Esophagus mucosa (tissue), 1 donor: ENCODE data around the gene TOGARAM2. TPM values are rescaled to one million over a fixed set of nuclear protein-coding genes. Genes with fewer than 3 reads are reported as not detected.
"Not testable (repeated sequence)": the region's sequence is repeated elsewhere in the genome, so short reads cannot be mapped to it uniquely, and the experiment has no call there.

ENCODE experiments used
- ATAC-seq: fragments of 200-7000 bp; cut with Tn5 transposase; one replicate; pipeline ENCODE4 v1.9.1; 2020
- total RNA-seq: library from RNA; stranded (reverse); gene quantifications from one replicate; pipeline ENCODE4 v1.2.4, GENCODE V29; 2023
- donor health status: DM: yes; HTN: yes; CAD: no.

The TOGARAM2 gene
- total RNA-seq, 1 donor from 2014 or later, result 0.16 TPM

DNA sequence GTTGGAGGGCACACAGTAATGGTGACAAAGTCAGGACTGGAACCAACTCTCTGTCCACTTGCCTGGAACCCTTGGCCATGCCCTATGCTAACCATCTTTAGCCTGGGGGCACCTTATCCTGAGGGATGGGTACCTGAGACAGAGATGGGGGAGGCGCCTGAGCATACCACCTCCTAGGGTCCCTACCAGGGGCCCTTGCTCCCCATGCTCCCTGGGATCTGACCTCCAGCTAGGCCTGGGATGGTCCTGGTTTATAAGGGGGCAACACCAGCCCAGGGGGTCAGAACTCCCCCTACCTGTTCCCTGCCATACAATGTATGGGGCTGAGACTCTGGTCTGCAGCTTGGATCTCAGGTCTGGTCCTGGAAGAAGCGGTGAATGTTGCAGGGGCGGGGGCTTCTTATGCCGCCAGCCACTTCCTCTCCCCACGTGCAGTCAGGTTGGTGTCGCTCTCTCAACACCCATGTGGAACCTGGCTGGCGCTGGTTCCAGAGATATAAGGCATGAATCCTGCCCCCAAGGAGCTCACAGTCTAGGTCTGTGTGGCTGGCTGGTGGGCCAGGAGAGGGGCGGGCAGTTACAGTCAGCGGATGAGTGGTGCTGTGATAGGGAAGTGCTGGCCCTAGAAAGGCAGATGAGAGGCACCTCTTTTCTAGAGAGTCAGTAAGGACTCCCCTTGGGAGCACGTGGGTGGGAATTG lies 3.8 kb upstream of the TOGARAM2 start:
- ATAC-seq, result no peak

- not testable (repeated sequence) for ATAC-seq
Observed at GRCh38 chr2:28978001-28978400, 3.1 kb upstream of the TOGARAM2 start.

DNA sequence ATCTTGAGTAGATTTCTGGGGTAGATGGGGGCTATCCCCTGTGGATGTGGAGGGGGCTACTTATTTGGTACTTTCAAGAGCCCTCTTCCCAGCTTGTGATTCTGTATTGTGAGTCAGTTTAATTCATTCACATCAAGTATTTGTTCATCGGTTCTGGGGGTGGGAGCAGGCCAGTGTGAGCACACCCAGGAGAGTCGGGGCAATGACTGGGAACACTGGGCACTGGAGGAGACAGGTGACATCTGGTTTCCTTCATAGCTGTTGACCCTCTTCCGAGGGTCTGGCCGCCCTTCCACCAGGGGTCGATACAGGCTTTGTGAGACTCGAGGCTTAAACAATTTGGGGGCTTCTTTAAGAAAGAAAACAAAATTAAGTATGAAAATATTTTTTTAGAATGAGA lies 2.5 kb upstream of the TOGARAM2 start:
- ATAC-seq, result no peak

DNA sequence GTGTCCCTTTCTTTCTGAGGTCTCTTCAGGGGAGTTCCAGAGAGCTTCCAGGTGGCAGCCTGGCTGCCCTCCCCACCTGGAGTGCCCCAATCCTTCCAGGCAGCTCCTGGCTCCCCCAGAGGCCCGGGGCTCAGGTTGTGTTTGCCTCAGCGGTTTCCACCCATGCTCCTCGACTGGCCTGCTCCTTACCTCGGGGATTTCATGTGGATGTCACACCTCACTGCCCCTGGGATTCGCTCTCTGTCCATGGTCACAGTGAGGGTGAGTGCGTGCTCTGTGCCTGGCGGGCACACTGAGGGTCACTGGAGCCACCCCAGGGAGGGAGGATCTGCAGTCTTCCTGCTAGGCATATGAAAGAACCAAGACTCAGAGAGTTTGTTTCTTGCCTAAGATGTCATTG lies 2.1 kb upstream of the TOGARAM2 start:
- ATAC-seq, result no peak

DNA sequence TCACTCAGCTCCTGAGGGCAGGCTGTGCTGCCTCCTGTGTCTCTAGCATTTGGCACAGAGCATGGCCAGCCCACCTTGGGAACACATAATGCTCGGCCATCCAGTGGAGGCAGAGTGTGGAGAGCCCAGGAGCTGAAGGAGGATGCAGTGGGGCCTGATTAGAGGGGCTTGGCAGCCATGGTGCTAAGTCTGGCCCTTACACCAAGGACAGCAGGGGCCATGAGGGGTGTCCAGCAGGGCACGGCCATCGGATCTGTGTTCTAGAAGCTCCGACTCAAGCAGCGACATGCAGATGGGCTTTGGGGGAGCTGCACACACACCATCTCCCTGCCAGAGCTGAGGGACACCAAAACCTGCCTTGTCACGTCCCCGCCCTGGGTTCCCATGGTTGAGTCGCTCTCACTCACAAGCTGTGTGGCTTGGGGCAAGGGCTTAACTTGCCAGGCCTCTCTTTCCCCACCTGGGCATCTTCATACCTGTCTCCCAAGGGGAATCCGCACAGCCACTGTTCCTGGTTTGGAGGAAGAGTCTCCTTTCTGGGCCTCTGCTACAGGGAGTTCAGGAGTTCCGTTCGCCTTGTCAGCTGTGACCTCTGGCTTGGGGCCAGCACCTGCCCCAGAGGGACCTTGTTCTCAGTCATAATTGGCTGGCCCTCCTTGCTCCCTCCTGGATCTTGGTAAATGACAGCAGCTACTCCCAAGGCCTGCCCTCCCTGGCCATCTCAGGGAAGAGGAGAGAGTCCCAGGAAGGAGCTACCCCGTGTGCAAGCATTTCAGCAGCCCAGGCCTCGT lies 1.3 kb upstream of the TOGARAM2 start:
- ATAC-seq, result no peak

GRCh38 chr2:28980368-28981015 lies 606 bp upstream of the TOGARAM2 start:
- no peak for ATAC-seq

DNA sequence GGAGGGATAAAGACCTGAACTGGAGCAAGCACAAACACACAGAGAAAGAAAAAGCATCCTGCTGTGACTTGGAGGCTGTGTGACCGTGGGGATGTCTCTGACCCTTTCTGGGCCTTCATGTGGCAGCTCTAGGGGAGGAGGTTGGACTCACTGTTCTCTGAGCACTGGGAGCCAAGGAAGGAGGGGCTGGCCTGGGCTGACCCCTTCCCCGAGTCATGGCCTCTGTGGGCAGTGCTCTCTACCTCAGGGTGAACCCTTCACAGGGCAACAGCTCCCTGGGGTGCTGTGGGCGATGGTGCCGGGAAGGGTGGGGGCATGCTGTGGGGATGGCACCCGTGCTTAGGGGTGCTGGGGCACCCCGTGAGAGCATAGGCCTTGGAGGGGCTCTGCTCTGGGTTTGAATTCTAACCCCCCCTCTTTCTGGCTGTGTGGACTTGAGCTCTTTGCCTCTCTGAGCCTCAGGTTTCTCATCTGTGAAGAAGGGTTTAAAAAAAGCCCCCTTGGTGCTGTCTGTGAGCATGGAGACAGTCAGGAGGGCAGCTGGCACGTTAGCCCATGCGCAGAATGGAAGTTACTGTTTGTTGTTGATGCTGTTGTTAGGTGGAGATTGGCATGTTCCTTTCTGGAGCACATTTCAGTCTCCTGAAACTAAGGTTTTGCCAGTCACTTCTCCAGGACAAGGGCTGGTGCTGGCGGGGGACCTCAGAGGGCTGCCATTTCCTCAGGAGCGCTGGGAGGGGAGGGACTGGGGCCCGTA lies 700 bp downstream of the TOGARAM2 start:
- no peak for ATAC-seq

GRCh38 chr2:28982381-28982950 lies 1.4 kb downstream of the TOGARAM2 start:
- ATAC-seq, result no peak

- no peak for ATAC-seq
Observed at GRCh38 chr2:28986429-28986828, 5.3 kb downstream of the TOGARAM2 start.

DNA sequence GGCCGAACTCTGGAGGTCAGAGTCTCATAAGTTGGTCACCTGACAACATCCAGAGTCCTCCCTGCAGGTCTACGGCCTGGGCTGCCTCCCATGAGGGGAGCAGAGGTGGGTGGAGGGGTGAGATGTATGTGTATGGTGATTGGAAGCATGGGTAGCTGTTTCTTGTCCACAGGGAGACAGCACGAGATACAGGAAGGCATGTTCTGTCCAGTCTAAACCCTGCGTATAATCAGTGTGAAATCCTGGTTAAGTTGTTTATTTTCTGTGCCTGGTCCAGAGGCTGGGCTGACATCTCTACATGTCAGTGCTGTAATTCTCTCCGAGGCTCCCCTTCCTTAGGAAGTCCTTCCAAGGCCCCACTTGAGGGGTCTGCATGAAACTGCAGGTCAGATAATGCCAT lies 8.9 kb downstream of the TOGARAM2 start:
- ATAC-seq, result no peak

DNA sequence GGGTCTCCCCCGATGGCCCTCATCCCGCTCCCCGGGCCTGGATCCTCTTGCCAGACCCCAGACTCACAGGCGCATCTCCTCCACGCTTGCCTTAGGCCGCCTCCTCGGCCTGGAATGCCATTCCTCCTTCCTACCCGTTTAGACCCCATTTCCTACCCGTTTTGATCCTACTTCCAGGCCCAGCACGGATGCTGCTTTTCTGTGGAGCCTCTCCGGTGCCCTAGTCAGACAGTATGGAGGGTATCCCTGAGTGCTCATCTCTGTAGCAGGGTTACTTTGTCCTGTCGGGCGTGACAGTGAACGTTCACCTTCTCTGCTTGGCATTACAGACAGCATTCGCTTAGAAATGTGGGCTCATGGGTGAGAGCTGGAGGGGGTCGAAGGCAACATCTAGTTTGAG lies 9.3 kb downstream of the TOGARAM2 start:
- no peak for ATAC-seq

GRCh38 chr2:28991021-28991420 lies 9.9 kb downstream of the TOGARAM2 start:
- no peak for ATAC-seq

GRCh38 chr2:28991460-28991859 lies 10.4 kb downstream of the TOGARAM2 start:
- no peak for ATAC-seq

DNA sequence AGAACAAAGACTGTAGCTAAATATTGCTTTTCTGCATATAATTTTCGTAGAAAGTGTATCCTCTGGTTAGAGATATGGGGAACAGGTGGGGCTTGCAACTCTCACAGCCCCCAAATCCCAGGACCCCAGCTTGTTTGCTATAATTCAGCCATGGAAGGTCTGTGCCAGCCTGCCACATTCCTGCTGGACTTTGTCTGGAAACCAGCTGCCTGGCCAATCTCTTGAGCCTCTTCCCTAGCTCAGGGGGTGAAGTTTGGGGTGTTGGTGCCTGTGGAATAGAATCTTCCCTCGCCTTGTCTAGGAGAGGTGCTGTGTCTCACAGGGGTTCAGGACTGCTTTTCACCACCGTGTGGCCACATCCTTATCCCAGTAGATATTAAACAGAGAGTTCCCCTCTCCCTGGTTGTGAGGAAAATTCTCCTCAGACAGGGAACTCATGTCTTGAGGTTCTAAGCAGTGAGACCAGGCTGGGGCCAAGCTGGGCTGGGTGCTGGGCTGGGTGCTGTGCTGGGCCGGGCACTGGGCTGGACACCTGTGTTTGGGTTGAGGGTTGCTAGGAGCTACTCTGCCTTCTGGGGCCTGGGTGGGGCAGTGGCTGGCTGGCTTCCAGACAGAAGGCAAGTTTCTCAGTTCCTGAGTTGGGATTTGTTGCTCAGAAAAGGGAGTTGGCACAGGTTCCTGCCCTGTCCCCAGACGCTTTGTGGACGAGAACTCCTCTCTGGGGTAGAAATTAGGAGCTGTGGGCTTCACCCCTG lies 12.3 kb downstream of the TOGARAM2 start:
- ATAC-seq, result peak; percentile 58

- no peak for ATAC-seq
Observed at GRCh38 chr2:28994074-28994473, 13.0 kb downstream of the TOGARAM2 start.

- ATAC-seq, result no peak
Observed at GRCh38 chr2:28994679-28995078, 13.6 kb downstream of the TOGARAM2 start.

GRCh38 chr2:28995765-28996750 lies 15.0 kb downstream of the TOGARAM2 start:
- no peak for ATAC-seq

- ATAC-seq, result no peak
Observed at GRCh38 chr2:28997237-28997846, 16.2 kb downstream of the TOGARAM2 start.

DNA sequence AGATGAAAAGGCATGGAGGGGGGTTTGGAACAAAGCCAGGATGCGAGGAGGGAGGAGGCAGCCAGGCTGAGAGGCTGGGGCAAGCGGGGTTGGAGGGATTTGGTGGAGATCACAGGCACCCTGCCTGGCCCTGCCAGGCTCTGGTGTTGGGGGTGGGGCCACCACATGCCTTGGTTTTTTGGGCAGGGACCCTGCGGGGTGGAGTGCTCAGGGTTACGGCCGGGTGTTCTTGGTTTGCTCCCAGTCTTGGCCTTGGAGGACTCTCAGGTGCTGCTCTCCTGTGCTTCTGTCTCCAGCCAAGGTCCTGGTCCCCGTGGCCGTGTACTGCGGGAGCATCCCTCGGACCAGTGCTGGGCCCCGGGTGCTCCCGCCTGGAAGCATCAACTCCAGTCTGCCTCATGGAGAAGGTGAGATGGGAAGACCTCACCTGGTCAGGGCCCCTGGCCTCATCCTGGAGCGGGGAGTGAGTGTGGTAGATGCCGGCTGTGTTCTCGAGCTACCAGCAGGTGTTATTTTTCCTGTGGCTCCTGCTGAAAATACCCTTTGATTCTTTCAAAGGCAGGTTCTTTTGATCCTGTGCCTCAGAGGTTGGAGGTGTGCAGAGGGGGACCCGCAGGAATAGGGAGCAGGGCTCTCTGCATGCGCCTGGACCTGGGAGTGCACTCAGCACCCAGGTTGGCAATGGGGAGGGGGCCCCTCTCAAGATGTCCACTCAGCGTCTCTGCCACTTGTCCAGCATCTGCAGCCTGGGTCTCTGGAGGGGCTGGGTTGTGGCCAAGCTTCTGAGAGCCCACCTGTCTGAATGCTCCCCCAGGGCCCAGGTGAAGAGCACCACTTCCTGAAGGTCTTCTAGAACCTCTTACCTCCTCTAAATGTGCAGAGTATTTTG lies 17.0 kb downstream of the TOGARAM2 start:
- ATAC-seq, result no peak
